Raji (cell line): ENCODE results near the gene KLF13.

ENCODE experiments used
- POLR2A ChIP-seq: IDR thresholded peaks from 2 replicates; pipeline ENCODE4 v1.6.1; 2011; ENCODE audit warnings: low read depth, low read length, control low read depth; ENCODE audit not compliant: insufficient read depth

KLF13 gene

GRCh38 chr15:31382713-31383045 lies 56.0 kb downstream of the KLF13 start:
- no peak for TF ChIP-seq POLR2A

- no peak for TF ChIP-seq POLR2A
Observed at GRCh38 chr15:31383139-31383538, 56.5 kb downstream of the KLF13 start.

DNA sequence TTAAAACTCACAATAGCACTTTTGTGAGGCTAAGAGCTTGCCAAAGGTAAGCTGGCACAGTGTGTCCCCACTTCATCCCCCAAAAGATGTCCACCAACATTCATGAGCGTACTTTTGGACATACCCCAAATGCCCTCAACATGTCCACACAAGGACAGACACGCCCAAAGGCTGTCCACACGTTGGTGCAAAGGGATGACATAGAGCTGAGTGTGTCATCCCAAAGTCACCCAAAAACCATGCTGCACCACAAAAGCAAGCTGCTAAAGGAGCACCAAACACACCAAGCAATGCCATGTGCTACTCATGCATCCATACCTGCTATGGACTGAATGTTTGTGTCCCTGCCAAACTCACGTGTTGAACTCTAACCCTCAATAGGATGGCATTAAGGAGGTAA lies 57.9 kb downstream of the KLF13 start:
- TF ChIP-seq POLR2A: no peak

DNA sequence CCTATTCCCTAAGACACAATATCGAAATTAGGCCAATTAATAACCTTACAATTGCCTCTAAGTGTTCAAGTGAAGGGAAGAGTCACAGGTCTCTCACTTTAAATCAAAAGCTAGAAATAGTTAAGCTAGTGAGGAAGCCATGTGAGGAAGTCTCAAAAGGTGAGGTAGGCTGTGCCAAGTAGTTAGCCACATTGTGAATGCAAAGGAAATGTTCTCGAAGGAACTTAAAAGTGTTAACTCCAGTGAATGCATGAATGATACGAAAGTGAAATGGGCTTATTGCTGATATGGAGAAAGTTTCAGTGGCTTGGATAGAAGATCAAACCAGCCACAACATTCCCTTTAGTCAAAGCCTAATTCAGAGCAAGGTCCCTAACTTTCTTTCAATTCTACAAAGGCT lies 59.1 kb downstream of the KLF13 start:
- TF ChIP-seq POLR2A: no peak

- TF ChIP-seq POLR2A: no peak
Observed at GRCh38 chr15:31387092-31387478, 60.5 kb downstream of the KLF13 start.

GRCh38 chr15:31387479-31388118 lies 61.0 kb downstream of the KLF13 start:
- no peak for TF ChIP-seq POLR2A

DNA sequence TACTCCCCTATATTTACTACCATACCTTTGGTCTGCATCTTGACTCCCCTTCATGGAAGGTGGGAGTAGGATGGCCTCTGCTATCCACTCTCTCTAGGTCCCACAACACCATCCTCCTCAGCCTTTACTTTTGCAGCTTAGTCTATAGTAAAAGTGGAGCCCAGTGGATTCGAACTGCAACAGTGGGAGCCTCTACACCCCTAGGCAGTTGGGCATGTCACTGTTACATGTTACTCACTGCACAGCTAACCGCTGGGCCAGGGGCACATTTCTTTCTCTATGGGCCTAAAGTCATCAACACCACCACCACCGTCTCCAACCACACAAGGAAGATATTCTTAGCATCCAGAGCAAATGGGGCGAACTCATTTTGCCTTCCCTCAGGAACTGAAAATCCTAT lies 62.9 kb downstream of the KLF13 start:
- no peak for TF ChIP-seq POLR2A

- no peak for TF ChIP-seq POLR2A
Observed at GRCh38 chr15:31390029-31390428, 63.4 kb downstream of the KLF13 start.

DNA sequence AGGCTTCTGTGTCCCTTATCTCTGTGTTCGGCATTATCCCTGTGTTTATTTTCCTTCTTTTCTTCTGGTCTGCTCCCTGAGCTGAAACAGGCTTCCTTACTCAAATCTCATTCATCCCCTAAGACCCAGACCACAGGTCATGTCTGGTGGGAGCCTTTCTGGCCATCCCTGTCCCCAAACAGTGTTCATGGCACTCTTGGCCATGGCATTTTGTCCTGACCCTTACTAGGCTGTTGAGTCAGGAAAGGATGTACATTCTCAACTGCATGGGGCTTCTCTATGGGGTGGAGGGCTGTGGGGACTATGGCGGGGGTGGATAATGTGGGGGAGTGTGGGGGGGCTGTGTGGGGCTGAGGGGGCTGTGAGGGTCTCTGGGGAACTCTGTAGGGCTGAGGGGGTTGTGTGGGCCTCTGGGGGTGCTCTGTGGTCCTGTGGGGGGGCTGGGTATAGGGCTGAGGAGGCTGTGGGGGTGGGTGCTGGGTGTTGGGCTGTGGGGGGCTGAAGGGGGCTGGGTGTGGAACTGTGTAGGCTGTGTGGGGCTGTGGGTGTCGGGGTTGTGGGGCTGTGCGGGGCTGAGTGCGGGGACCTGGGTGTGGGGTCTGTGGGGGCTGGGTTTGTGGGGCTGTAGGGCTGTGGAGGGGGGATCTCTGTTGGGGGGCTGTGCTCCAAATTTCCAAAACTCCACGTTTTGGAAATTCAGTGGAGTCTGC lies 64.3 kb downstream of the KLF13 start:
- TF ChIP-seq POLR2A: no peak

GRCh38 chr15:31391687-31392671 lies 65.3 kb downstream of the KLF13 start:
- TF ChIP-seq POLR2A: no peak

DNA sequence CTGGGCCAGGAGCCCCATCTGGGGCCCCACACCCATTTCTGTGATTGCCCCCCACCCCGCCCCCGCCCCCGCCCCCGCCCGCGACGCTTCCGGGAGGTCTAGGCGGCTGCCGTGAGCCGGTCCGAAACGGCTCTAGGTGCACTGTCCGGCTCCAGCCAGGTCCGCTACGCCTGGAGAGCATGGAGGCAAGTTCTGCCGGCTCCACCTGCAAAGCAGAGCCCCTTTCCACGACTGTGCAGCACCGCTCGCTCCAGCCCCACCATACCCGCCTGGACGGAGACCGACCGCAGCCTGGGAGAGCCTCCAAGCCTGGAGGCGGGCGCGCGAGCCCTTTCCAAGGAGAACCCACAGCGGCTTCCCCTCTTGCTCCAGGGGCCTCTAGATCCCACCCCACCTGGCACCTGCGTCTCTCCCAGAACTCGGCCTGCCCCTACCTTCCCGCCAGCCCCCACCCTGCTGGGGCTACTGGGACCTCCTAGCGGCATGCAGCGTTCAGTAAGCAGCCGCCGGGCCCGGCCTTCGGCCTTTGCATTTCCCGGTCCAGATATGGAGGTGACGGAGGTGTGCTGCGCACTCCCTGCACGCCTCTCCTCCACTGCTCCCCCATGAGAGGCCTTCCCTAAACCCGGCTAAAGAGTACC lies 66.2 kb downstream of the KLF13 start:
- no peak for TF ChIP-seq POLR2A

DNA sequence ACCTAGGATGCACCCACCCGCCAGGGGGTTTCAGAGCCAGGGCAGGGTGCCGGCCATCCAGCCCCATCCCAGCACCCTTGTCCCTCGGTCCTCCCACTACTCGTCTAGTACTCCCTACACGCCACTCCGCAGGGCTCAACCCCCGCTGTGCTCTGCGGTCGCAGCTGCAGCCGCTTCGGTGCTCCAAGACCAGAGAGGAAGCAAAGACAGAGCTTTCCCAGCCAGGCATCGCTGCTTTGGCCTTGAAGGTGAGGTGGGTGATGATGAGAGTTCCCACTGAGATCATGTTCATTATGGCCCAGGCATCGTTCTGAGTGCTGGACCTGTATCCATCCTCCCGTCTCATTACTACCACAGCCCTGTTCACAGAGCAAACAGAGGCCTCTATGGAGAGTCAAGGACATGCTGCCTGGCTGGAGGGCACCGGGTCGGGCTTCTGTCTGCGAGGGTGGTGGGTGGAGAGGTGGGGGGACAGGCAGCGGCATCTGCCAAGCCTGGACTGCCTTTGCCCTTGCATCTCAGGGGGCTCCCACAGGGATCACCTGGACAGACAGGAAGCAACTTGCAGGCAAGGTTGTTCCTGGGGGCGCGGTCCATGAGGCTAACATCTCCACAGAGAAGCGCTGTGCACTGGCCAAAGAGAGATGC lies 66.9 kb downstream of the KLF13 start:
- no peak for TF ChIP-seq POLR2A

DNA sequence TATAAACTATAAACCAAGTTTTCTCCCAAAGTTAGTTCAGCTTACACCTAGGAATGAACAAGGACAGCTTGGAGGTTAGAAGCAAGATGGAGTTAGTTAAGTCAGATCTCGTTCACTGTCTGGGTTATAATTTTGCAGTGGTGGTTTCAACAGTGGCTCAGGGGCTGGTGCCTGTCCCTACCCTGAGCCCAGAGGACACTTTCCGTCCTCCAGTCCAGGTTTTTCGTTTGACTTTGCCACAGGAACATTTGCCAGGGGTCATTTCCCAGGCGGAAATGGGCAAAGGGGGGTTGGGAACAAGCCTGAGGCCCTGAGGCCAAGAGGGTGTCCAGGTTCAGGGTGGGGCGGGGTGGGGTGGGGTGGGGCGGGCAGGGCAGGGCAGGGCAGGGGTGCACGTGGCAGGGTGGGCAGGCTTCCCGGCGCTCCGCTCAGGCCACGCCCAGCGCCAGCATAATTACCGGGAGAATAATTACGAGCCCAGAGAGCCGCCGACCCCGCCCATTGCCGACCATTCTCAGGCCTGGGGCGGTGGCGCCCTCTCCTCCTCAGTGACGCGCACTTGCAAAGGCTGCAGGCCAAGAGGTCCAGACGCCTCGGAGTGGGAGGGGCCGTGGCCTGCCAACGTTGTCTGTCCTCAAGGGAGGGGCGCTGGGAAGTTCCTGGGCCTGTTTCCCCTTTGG lies 70.4 kb downstream of the KLF13 start:
- TF ChIP-seq POLR2A: no peak
